Liver (tissue), 9 donors: ENCODE measurements around the gene LAMA2. TPM values are rescaled to one million over a fixed set of nuclear protein-coding genes. Genes with fewer than 3 reads are reported as not detected.

Experiments used
- DNase-seq: peaks from one replicate; pipeline ENCODE4 v3.0.0-alpha.2; 2017; ENCODE audit warnings: low spot score
- H3K27ac ChIP-seq, 2 donors: one replicate each; pipeline ENCODE4 v1.7.0; 2013; ENCODE audit warnings: inconsistent platforms in 2 of 2, low read length in 2 of 2, control low read depth in 1 of 2, low read depth in 1 of 2, mild to moderate bottlenecking in 1 of 2
- H3K27me3 ChIP-seq, 4 donors: one replicate each; pipeline versions ENCODE4 v1.6.1 to v1.7.0; 2013; ENCODE audit warnings: low read length in 3 of 4, inconsistent platforms in 1 of 4, mild to moderate bottlenecking in 1 of 4, moderate library complexity in 1 of 4; ENCODE audit not compliant: control insufficient read depth in 4 of 4, insufficient read depth in 4 of 4
- H3K36me3 ChIP-seq, 4 donors: one replicate each; pipeline versions ENCODE4 v1.6.1 to v1.7.0; 2013; ENCODE audit warnings: low read length in 3 of 4, mild to moderate bottlenecking in 3 of 4, low read depth in 1 of 4, moderate library complexity in 1 of 4; ENCODE audit not compliant: control insufficient read depth in 4 of 4, insufficient read depth in 3 of 4
- H3K4me1 ChIP-seq, 4 donors: one replicate each; pipeline versions ENCODE4 v1.6.1 to v1.7.0; 2013; ENCODE audit warnings: low read length in 3 of 4, mild to moderate bottlenecking in 3 of 4, moderate library complexity in 1 of 4; ENCODE audit not compliant: control insufficient read depth in 4 of 4, insufficient read depth in 4 of 4
- H3K4me3 ChIP-seq, 3 donors: one replicate each; pipeline versions ENCODE4 v1.6.1 to v1.7.0; 2013; ENCODE audit warnings: low read length in 3 of 3, control low read depth in 1 of 3, low read depth in 1 of 3, mild to moderate bottlenecking in 1 of 3
- H3K9ac ChIP-seq, 2 donors: one replicate each; pipeline ENCODE4 v1.7.0; 2013; ENCODE audit warnings: low read length in 2 of 2, mild to moderate bottlenecking in 2 of 2, moderate library complexity in 2 of 2, control low read depth in 1 of 2, low read depth in 1 of 2
- H3K9me3 ChIP-seq, 4 donors: one replicate each; pipeline versions ENCODE4 v1.6.1 to v1.7.0; 2013; ENCODE audit warnings: low read length in 3 of 4; ENCODE audit not compliant: control insufficient read depth in 4 of 4
- EGR1 ChIP-seq, 2 donors: IDR thresholded peaks; 2 replicates each; pipeline ENCODE4 v1.6.1; 2016 to 2018; ENCODE audit warnings: antibody characterized with exemption in 2 of 2, low read depth in 2 of 2
- FOXA1 ChIP-seq: IDR thresholded peaks from 2 replicates; pipeline ENCODE4 v1.6.1; 2016; ENCODE audit warnings: antibody characterized with exemption
- FOXA2 ChIP-seq: IDR thresholded peaks from 2 replicates; pipeline ENCODE4 v1.6.1; 2016; ENCODE audit warnings: antibody characterized with exemption
- GABPA ChIP-seq, 2 donors: IDR thresholded peaks in 1 of 2; conservative IDR thresholded peaks in 1 of 2; 2 replicates each; pipeline ENCODE4 v1.6.1; 2016; ENCODE audit warnings: antibody characterized with exemption in 2 of 2, mild to moderate bottlenecking in 1 of 2, moderate library complexity in 1 of 2
- HNF4A ChIP-seq, 2 donors: conservative IDR thresholded peaks; 2 replicates each; pipeline ENCODE4 v1.6.1; 2016; ENCODE audit warnings: antibody characterized with exemption in 2 of 2, mild to moderate bottlenecking in 2 of 2
- HNF4G ChIP-seq: IDR thresholded peaks from 2 replicates; pipeline ENCODE4 v1.6.1; 2016; ENCODE audit warnings: antibody characterized with exemption
- JUND ChIP-seq, 2 donors: IDR thresholded peaks; 2 replicates each; pipeline ENCODE4 v1.6.1; 2016; ENCODE audit warnings: antibody characterized with exemption in 2 of 2
- NR2F2 ChIP-seq: IDR thresholded peaks from 2 replicates; pipeline ENCODE4 v1.6.1; 2016; ENCODE audit warnings: antibody characterized with exemption
- RAD21 ChIP-seq, 2 donors: IDR thresholded peaks; 2 replicates each; pipeline ENCODE4 v1.6.1; 2016; ENCODE audit warnings: antibody characterized with exemption in 2 of 2, mild to moderate bottlenecking in 2 of 2
- RXRA ChIP-seq, 2 donors: IDR thresholded peaks; 2 replicates each; pipeline ENCODE4 v1.6.1; 2017 to 2018; ENCODE audit warnings: antibody characterized with exemption in 2 of 2, mild to moderate bottlenecking in 1 of 2
- SP1 ChIP-seq: IDR thresholded peaks from 2 replicates; pipeline ENCODE4 v1.6.1; 2018; ENCODE audit warnings: antibody characterized with exemption, mild to moderate bottlenecking
- TAF1 ChIP-seq: conservative IDR thresholded peaks from 2 replicates; pipeline ENCODE4 v1.6.1; 2016; ENCODE audit warnings: antibody characterized with exemption, mild to moderate bottlenecking
- YY1 ChIP-seq: IDR thresholded peaks from 2 replicates; pipeline ENCODE4 v1.6.1; 2016; ENCODE audit warnings: antibody characterized with exemption, mild to moderate bottlenecking
- WGBS: extraction: QIAGEN DNeasy Blood & Tissue Kit; methylation state at CpG from one replicate; pipeline ENCODE4 v1.1.7; 2013; 5-methylcytosine and 5-hydroxymethylcytosine counted together
- polyA plus RNA-seq, 2 donors: library from polyadenylated mRNA; stranded (reverse) in 1 of 2; unstranded in 1 of 2; fragments of 200-250 nt in 1 of 2; fragments of >200 nt in 1 of 2; fragmentation: Nextera tagmentation in 1 of 2; extraction: Ambion mirVana in 1 of 2; gene quantifications; one replicate each; pipeline versions ENCODE4 v1.2.1 to v1.2.3, GENCODE V29; 2013 to 2015
- total RNA-seq, 2 donors: library from RNA; depleted of rRNA; stranded (reverse); fragments of >200 nt; gene quantifications; one replicate each; pipeline ENCODE4 v1.2.3, GENCODE V29; 2014
- TF ChIP-seq, protein P1 (sequence below): fragments of 150-350 bp; IDR thresholded peaks from 2 replicates; pipeline ENCODE4 v1.5.1; 2017; ENCODE audit warnings: improper control_type of control experiment, low read depth, low read length; ENCODE audit not compliant: missing input control
- TF ChIP-seq, protein P2 (sequence below): IDR thresholded peaks from 2 replicates; pipeline ENCODE4 v1.6.1; 2016; ENCODE audit warnings: antibody characterized with exemption
- TF ChIP-seq, protein P3 (sequence below): IDR thresholded peaks from 2 replicates; pipeline ENCODE4 v1.6.1; 2016; ENCODE audit warnings: antibody characterized with exemption
- TF ChIP-seq, protein P4 (sequence below): IDR thresholded peaks from 2 replicates; pipeline ENCODE4 v1.6.1; 2016; ENCODE audit warnings: antibody characterized with exemption, mild to moderate bottlenecking
- donor health status: healthy.
- donor health status: healthy.
- donor health status: healthy.
- donor health status: healthy.
- donor health status: healthy.

Gene LAMA2
- total and polyA plus RNA-seq, 4 donors: 1.3 to 17.0 (median 3.0) TPM

DNA sequence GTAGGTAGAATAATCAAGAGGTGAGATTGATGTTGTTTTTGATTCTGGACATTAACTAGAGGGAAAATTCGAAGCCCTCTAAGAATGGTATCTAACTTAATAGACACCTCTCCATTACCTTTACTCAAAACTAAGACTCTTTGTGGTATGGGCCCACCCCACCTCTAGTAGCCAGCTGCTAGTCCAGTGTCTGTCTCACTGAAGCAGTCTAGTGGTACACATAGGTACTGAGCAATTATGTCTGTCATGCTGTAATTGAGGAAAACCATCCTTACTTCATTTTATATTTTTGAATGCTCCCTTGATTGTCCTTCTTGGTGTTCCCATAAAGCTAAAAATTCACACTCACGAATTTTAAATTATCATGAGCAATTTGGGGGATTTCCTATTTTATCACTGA is 536.4 kb downstream of the LAMA2 start (continued):
- TF ChIP-seq, protein P1, sequence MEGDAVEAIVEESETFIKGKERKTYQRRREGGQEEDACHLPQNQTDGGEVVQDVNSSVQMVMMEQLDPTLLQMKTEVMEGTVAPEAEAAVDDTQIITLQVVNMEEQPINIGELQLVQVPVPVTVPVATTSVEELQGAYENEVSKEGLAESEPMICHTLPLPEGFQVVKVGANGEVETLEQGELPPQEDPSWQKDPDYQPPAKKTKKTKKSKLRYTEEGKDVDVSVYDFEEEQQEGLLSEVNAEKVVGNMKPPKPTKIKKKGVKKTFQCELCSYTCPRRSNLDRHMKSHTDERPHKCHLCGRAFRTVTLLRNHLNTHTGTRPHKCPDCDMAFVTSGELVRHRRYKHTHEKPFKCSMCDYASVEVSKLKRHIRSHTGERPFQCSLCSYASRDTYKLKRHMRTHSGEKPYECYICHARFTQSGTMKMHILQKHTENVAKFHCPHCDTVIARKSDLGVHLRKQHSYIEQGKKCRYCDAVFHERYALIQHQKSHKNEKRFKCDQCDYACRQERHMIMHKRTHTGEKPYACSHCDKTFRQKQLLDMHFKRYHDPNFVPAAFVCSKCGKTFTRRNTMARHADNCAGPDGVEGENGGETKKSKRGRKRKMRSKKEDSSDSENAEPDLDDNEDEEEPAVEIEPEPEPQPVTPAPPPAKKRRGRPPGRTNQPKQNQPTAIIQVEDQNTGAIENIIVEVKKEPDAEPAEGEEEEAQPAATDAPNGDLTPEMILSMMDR: no peak
- TF ChIP-seq, protein P2, sequence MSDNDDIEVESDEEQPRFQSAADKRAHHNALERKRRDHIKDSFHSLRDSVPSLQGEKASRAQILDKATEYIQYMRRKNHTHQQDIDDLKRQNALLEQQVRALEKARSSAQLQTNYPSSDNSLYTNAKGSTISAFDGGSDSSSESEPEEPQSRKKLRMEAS: no peak
- TF ChIP-seq FOXA2: no peak
- no peak for TF ChIP-seq NR2F2
- TF ChIP-seq GABPA (IDR thresholded peaks at IDR 0.05 in 1 of 2, conservative IDR thresholded peaks at IDR 0.05 in 1 of 2): no peak
- no peak for TF ChIP-seq YY1

DNA sequence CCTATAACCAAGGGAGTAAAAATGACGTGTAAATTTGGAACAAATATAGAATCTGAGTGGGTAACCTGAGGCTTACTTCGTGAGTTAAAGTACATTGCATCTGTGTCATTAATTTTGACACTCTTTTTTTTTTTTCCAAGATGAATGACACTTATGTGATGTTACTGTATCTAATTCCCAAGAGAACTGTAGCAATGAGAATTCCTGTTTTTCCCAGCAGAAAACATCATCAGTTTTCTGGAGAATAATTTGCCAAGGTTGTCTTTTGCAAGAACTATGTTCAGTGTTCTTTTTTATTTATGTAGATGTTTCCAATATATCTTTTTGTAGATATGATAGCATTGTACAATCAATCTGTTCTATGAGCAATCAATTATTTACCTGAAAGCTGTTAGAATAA is 543.4 kb downstream of the LAMA2 start:
- 44% methylated on average over 2 of the region's 2 CpGs for WGBS
- Histone ChIP-seq H3K9ac (no peak overlapping the region), H3K9me3 (no peaks in the 10 kb centered on the region), H3K27ac (no peak overlapping the region), H3K27me3 (no peaks in the 10 kb centered on the region), H3K4me1 (no peaks in the 10 kb centered on the region), H3K4me3 (no peak overlapping the region), H3K36me3 (no peaks in the 10 kb centered on the region)
- DNase-seq: no peak
- no peak for TF ChIP-seq GABPA (IDR thresholded peaks at IDR 0.05 in 1 of 2, conservative IDR thresholded peaks at IDR 0.05 in 1 of 2)
- TF ChIP-seq SP1: no peak
- no peak for TF ChIP-seq EGR1 (IDR thresholded peaks at IDR 0.05; ENCODE audit: low read depth in 2 of 2)
- TF ChIP-seq, protein P1: no peak
- no peak for TF ChIP-seq FOXA2
- no peak for TF ChIP-seq NR2F2
- TF ChIP-seq, protein P2: no peak
- no peak for TF ChIP-seq RAD21 (IDR thresholded peaks at IDR 0.05)
- TF ChIP-seq FOXA1: no peak
- no peak for TF ChIP-seq YY1
- no peak for TF ChIP-seq JUND (IDR thresholded peaks at IDR 0.05)
- no peak for TF ChIP-seq RXRA (IDR thresholded peaks at IDR 0.05)
- no peak for TF ChIP-seq HNF4G
- TF ChIP-seq, protein P3, sequence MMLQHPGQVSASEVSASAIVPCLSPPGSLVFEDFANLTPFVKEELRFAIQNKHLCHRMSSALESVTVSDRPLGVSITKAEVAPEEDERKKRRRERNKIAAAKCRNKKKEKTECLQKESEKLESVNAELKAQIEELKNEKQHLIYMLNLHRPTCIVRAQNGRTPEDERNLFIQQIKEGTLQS: no peak
- no peak for TF ChIP-seq HNF4A (conservative IDR thresholded peaks at IDR 0.05)
- TF ChIP-seq TAF1: no peak
- TF ChIP-seq, protein P4, sequence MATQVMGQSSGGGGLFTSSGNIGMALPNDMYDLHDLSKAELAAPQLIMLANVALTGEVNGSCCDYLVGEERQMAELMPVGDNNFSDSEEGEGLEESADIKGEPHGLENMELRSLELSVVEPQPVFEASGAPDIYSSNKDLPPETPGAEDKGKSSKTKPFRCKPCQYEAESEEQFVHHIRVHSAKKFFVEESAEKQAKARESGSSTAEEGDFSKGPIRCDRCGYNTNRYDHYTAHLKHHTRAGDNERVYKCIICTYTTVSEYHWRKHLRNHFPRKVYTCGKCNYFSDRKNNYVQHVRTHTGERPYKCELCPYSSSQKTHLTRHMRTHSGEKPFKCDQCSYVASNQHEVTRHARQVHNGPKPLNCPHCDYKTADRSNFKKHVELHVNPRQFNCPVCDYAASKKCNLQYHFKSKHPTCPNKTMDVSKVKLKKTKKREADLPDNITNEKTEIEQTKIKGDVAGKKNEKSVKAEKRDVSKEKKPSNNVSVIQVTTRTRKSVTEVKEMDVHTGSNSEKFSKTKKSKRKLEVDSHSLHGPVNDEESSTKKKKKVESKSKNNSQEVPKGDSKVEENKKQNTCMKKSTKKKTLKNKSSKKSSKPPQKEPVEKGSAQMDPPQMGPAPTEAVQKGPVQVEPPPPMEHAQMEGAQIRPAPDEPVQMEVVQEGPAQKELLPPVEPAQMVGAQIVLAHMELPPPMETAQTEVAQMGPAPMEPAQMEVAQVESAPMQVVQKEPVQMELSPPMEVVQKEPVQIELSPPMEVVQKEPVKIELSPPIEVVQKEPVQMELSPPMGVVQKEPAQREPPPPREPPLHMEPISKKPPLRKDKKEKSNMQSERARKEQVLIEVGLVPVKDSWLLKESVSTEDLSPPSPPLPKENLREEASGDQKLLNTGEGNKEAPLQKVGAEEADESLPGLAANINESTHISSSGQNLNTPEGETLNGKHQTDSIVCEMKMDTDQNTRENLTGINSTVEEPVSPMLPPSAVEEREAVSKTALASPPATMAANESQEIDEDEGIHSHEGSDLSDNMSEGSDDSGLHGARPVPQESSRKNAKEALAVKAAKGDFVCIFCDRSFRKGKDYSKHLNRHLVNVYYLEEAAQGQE: no peak
